Colonic mucosa (tissue), 4 donors: ENCODE data around the gene LYRM7. TPM values are rescaled to one million over a fixed set of nuclear protein-coding genes. Genes with fewer than 3 reads are reported as not detected.

ENCODE experiments used
- DNase-seq: peaks from one replicate; pipeline ENCODE4 v3.0.0-alpha.2; 2020
- H3K27ac ChIP-seq: fragments of 200-600 bp; one replicate; pipeline ENCODE4 v1.8.0; 2021
- H3K27me3 ChIP-seq: fragments of 200-600 bp; one replicate; pipeline ENCODE4 v1.8.0; 2021
- H3K36me3 ChIP-seq: fragments of 200-600 bp; one replicate; pipeline ENCODE4 v1.8.0; 2021
- H3K4me1 ChIP-seq: fragments of 200-600 bp; one replicate; pipeline ENCODE4 v1.8.0; 2021; ENCODE audit warnings: mild to moderate bottlenecking
- H3K4me3 ChIP-seq: fragments of 200-600 bp; one replicate; pipeline ENCODE4 v1.8.0; 2021
- H3K9ac ChIP-seq, 2 donors: one replicate each; pipeline ENCODE4 v1.7.0; 2013; ENCODE audit warnings: control low read depth in 2 of 2, low read depth in 2 of 2, low read length in 2 of 2
- H3K9me3 ChIP-seq: fragments of 200-600 bp; one replicate; pipeline ENCODE4 v1.8.0; 2021
- CTCF ChIP-seq: fragments of 200-600 bp; IDR thresholded peaks from one replicate; pipeline ENCODE4 v1.8.0; 2022; ENCODE audit warnings: antibody characterized with exemption, mild to moderate bottlenecking
- intact Hi-C: fragments of 100-400 bp; cut with DNase I; formaldehyde crosslinking; loops from one replicate; pipeline ENCODE4 v1.14.1; 2022
- total RNA-seq, 2 donors: library from RNA; stranded (reverse); fragmentation: NEBNext Ultra II Directional in 1 of 2; extraction: Animal tissue kit (Norgen Biotek cat#: 25700) in 1 of 2; gene quantifications; one replicate each; pipeline ENCODE4 v1.2.1, GENCODE V29; 2021
- donor health status: healthy.
- donor health status: DM: no; HTN: no; CAD: no.
- donor health status: DM: no; HTN: no; CAD: no.

LYRM7 gene
- total RNA-seq, 2 donors from 2014 or later: 12.1 TPM

GRCh38 chr5:131198625-131199024 lies 27.9 kb downstream of the LYRM7 start:
- intact Hi-C loops: no loop called here

GRCh38 chr5:131200560-131200959 lies 29.8 kb downstream of the LYRM7 start:
- Histone ChIP-seq H3K9me3 (no peaks in the 10 kb centered on the region), H3K27ac (no peak overlapping the region), H3K27me3 (no peaks in the 10 kb centered on the region), H3K36me3 (no peaks in the 10 kb centered on the region), H3K9ac (no peak overlapping the region), H3K4me3 (no peak overlapping the region), H3K4me1 (no peaks in the 10 kb centered on the region)
- TF ChIP-seq CTCF: no peak
- intact Hi-C loops: no loop called here
- no peak for DNase-seq

More at GRCh38 chr5:131198625-131199024, 27.9 kb downstream of the LYRM7 start:
- Histone ChIP-seq H3K9me3 (no peaks in the 10 kb centered on the region), H3K36me3 (no peaks in the 10 kb centered on the region), H3K4me1 (no peaks in the 10 kb centered on the region), H3K27ac (no peak overlapping the region), H3K4me3 (no peak overlapping the region), H3K27me3 (no peaks in the 10 kb centered on the region), H3K9ac (no peak overlapping the region)
- DNase-seq: no peak
- TF ChIP-seq CTCF: no peak

- intact Hi-C loops: no loop called here
- DNase-seq: no peak
- Histone ChIP-seq H3K27me3 (no peaks in the 10 kb centered on the region), H3K27ac (peak overlapping the region; percentile 28), H3K4me1 (no peaks in the 10 kb centered on the region), H3K4me3 (no peak overlapping the region), H3K9ac (no peak overlapping the region), H3K9me3 (no peaks in the 10 kb centered on the region), H3K36me3 (no peaks in the 10 kb centered on the region)
- TF ChIP-seq CTCF: no peak
Observed at GRCh38 chr5:131204964-131205363, 34.2 kb downstream of the LYRM7 start.

GRCh38 chr5:131206061-131206460 lies 35.3 kb downstream of the LYRM7 start:
- H3K9me3 ChIP-seq: no peaks in the 10 kb centered on the region
- H3K27ac ChIP-seq: peak overlapping the region; percentile 42
- H3K4me1 ChIP-seq: peaks cover 6% of the 10 kb centered on the region
- TF ChIP-seq CTCF: no peak
- H3K4me3 ChIP-seq: no peak overlapping the region
- DNase-seq: peak; percentile 50
- H3K9ac ChIP-seq: no peak overlapping the region
- H3K36me3 ChIP-seq: no peaks in the 10 kb centered on the region
- H3K27me3 ChIP-seq: no peaks in the 10 kb centered on the region
- intact Hi-C loops: no loop called here

- peak overlapping the region in 1 of 2 donors; percentile 14 for H3K9ac ChIP-seq
- H3K27me3 ChIP-seq: no peaks in the 10 kb centered on the region
- no peak for DNase-seq
- intact Hi-C loops: no loop called here
- no peak overlapping the region for H3K4me3 ChIP-seq
- H3K9me3 ChIP-seq: no peaks in the 10 kb centered on the region
- H3K36me3 ChIP-seq: no peaks in the 10 kb centered on the region
- no peak for TF ChIP-seq CTCF
- peak overlapping the region; percentile 42 for H3K27ac ChIP-seq
- peaks cover 6% of the 10 kb centered on the region for H3K4me1 ChIP-seq
Observed at GRCh38 chr5:131206772-131207171, 36.0 kb downstream of the LYRM7 start.

GRCh38 chr5:131209175-131209505 lies 38.4 kb downstream of the LYRM7 start:
- TF ChIP-seq CTCF: no peak
- Histone ChIP-seq H3K4me1 (peaks cover 6% of the 10 kb centered on the region), H3K36me3 (no peaks in the 10 kb centered on the region), H3K27ac (peak overlapping the region; percentile 44), H3K9me3 (no peaks in the 10 kb centered on the region), H3K9ac (no peak overlapping the region), H3K27me3 (no peaks in the 10 kb centered on the region), H3K4me3 (no peak overlapping the region)
- intact Hi-C loops: no loop called here
- no peak for DNase-seq
